DOHH2 (cell line): ENCODE results near the gene C10orf62.

ENCODE experiments used
- H3F3A ChIP-seq: fragments of 200-600 bp; sonication (generic), shearing (Covaris generic); 2 replicates; pipeline ENCODE4 v1.6.0; 2016; ENCODE audit warnings: antibody characterized with exemption, mild to moderate bottlenecking; ENCODE audit not compliant: control insufficient read depth, insufficient read depth
- H3K27ac ChIP-seq: fragments of 200-600 bp; sonication (generic); 2 replicates; pipeline ENCODE4 v1.5.1; 2014; ENCODE audit warnings: low read depth, mild to moderate bottlenecking, low read length, moderate library complexity
- H3K27me3 ChIP-seq: fragments of 200-600 bp; sonication (generic); 2 replicates; pipeline ENCODE4 v1.6.1; 2014; ENCODE audit warnings: mild to moderate bottlenecking, low read length, mixed read lengths; ENCODE audit not compliant: control insufficient read depth
- H3K36me3 ChIP-seq: fragments of 200-600 bp; sonication (generic); 2 replicates; pipeline ENCODE4 v1.6.1; 2014; ENCODE audit warnings: mild to moderate bottlenecking, low read length, moderate library complexity, mixed read lengths; ENCODE audit not compliant: control insufficient read depth
- H3K4me1 ChIP-seq: fragments of 200-600 bp; sonication (generic); 2 replicates; pipeline ENCODE4 v1.6.1; 2014; ENCODE audit warnings: mild to moderate bottlenecking, low read length, mixed read lengths; ENCODE audit not compliant: control insufficient read depth
- H3K4me2 ChIP-seq: fragments of 200-600 bp; sonication (generic); 2 replicates; pipeline ENCODE4 v1.6.0; 2014; ENCODE audit warnings: mild to moderate bottlenecking, low read length, moderate library complexity
- H3K4me3 ChIP-seq: fragments of 200-600 bp; sonication (generic); 2 replicates; pipeline ENCODE4 v1.5.1; 2014; ENCODE audit warnings: mild to moderate bottlenecking, low read length, mixed read lengths
- H3K79me2 ChIP-seq: fragments of 200-600 bp; sonication (generic); 2 replicates; pipeline ENCODE4 v1.6.1; 2014; ENCODE audit warnings: mild to moderate bottlenecking, low read length, mixed read lengths; ENCODE audit not compliant: control insufficient read depth
- H3K9me2 ChIP-seq: fragments of 200-600 bp; sonication (generic); replicated peaks from 2 replicates; pipeline ENCODE4 v1.6.1; 2014; ENCODE audit warnings: mild to moderate bottlenecking, low read length, mixed read lengths; ENCODE audit not compliant: control insufficient read depth
- H3K9me3 ChIP-seq: fragments of 200-600 bp; sonication (generic); 2 replicates; pipeline ENCODE4 v1.6.1; 2014; ENCODE audit warnings: antibody characterized with exemption, low read length, mixed read lengths; ENCODE audit not compliant: control insufficient read depth, insufficient read depth
- H4K20me1 ChIP-seq: fragments of 200-600 bp; sonication (generic); 2 replicates; pipeline ENCODE4 v1.6.0; 2014; ENCODE audit warnings: low read depth, mild to moderate bottlenecking, antibody characterized with exemption, low read length, moderate library complexity; ENCODE audit not compliant: control insufficient read depth, insufficient read depth
- CTCF ChIP-seq: fragments of 200-600 bp; sonication (generic); IDR thresholded peaks from one replicate; pipeline ENCODE4 v1.5.1; 2014; ENCODE audit warnings: antibody characterized with exemption, mild to moderate bottlenecking, low read depth, low read length; ENCODE audit not compliant: poor library complexity, severe bottlenecking
- EZH2phosphoT487 ChIP-seq: fragments of 200-600 bp; sonication (generic); IDR thresholded peaks from 2 replicates; pipeline ENCODE4 v1.6.1; 2017; ENCODE audit warnings: borderline replicate concordance, mild to moderate bottlenecking, antibody characterized with exemption, low read length, moderate library complexity, mixed read lengths

The C10orf62 gene

GRCh38 chr10:97587183-97587582, 2.3 kb upstream of the C10orf62 start:
- no peak overlapping the region for H3K4me2 ChIP-seq
- H4K20me1 ChIP-seq = no peaks in the 10 kb centered on the region
- H3K4me3 ChIP-seq = no peak overlapping the region
- no peaks in the 10 kb centered on the region for H3F3A ChIP-seq
- TF ChIP-seq CTCF (no peak), EZH2phosphoT487 (no peak)
- no peaks in the 10 kb centered on the region for H3K36me3 ChIP-seq
- H3K9me2 ChIP-seq = no peaks in the 10 kb centered on the region
- no peaks in the 10 kb centered on the region for H3K79me2 ChIP-seq
- H3K27ac ChIP-seq = no peak overlapping the region
- peaks cover 9% of the 10 kb centered on the region; the same call in 1 of the 2 replicates for H3K4me1 ChIP-seq
- no peaks in the 10 kb centered on the region for H3K9me3 ChIP-seq
- no peaks in the 10 kb centered on the region for H3K27me3 ChIP-seq

GRCh38 chr10:97590082-97590747, 694 bp downstream of the C10orf62 start:
- TF ChIP-seq EZH2phosphoT487 (no peak), CTCF (no peak)
- Histone ChIP-seq H3K36me3 (no peaks in the 10 kb centered on the region), H3K4me1 (peaks cover 9% of the 10 kb centered on the region; the same call in 1 of the 2 replicates), H3K9me2 (no peaks in the 10 kb centered on the region), H3K27me3 (no peaks in the 10 kb centered on the region), H3K9me3 (no peaks in the 10 kb centered on the region), H4K20me1 (no peaks in the 10 kb centered on the region), H3K4me3 (no peak overlapping the region), H3K27ac (no peak overlapping the region), H3K79me2 (no peaks in the 10 kb centered on the region), H3K4me2 (no peak overlapping the region), H3F3A (no peaks in the 10 kb centered on the region)

DNA sequence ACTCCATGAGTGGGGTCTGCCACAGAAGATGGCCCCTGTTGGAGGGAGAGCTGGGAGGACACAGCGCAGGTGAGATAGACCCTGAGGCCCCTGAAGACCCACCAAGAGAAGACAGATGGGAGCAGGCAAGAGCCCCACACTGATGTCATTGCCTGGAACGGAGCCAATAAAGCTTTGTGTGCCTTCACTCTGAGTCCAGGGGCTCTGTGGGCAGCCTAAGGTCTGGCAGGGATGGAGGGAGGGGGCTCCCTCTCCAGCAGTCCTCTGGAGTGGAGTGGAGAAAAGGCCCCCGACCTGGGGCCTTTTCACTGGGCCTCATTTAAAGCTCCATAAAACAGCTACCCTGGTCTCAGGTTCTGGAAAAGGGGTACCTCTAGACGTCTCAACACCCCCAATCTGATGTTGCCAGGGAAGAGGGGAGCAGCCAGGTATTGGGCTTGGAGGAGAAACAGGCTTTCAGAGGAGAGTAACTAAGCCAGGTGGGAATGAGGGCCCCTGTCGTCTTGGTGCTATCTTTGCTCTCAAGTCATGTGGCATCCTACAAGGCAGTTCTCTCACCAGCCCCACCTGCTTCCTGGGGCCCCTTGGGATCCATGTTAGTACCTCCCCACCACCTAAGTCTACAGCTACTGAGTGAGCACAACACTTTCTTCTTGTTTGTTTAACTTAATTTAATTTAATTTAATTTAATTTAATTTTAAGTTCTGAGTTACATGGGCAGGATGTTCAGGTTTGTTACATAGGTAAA, 1.4 kb downstream of the C10orf62 start:
- no peak overlapping the region for H3K27ac ChIP-seq
- no peak overlapping the region for H3K4me3 ChIP-seq
- TF ChIP-seq CTCF = no peak
- no peak for TF ChIP-seq EZH2phosphoT487
- no peaks in the 10 kb centered on the region for H3F3A ChIP-seq
- no peaks in the 10 kb centered on the region for H3K27me3 ChIP-seq
- H3K79me2 ChIP-seq = no peaks in the 10 kb centered on the region
- H3K9me3 ChIP-seq = no peaks in the 10 kb centered on the region
- H4K20me1 ChIP-seq = no peaks in the 10 kb centered on the region
- H3K4me1 ChIP-seq = peaks cover 9% of the 10 kb centered on the region; the same call in 1 of the 2 replicates
- no peaks in the 10 kb centered on the region for H3K36me3 ChIP-seq
- H3K4me2 ChIP-seq = no peak overlapping the region
- H3K9me2 ChIP-seq = no peaks in the 10 kb centered on the region
